ENCODE data around the gene SLC22A1. TPM values are rescaled to one million over a fixed set of nuclear protein-coding genes. Genes with fewer than 3 reads are reported as not detected.
"Not testable (repeated sequence)": the region's sequence is repeated elsewhere in the genome, so short reads cannot be mapped to it uniquely, and the experiment has no call there.

Gene SLC22A1
- polyA plus RNA-seq, 2 of the 4 experiments (the other 2 are of a cell fraction) = 2.1 TPM

DNA sequence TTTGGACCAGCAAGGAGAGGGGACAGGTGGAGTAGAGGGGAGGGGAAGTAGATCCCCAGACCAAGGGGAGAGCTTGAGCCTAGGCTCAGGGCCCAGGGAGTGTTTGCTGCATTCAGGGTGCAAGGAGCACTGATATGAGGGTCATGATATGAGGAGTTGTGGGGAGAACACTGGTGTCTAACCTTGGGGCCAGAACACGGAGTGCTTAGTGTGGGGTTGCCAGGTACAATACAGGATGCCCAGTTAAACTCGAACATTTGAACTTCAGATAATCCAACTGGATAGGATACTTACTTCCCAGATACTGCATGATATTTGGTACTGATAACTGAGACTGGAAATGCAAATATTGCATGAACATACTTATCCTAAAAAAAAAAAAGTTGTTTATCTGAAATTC is 2.4 kb downstream of the SLC22A1 start:
- no peaks in the 10 kb centered on the region for H3K9me3 ChIP-seq

DNA sequence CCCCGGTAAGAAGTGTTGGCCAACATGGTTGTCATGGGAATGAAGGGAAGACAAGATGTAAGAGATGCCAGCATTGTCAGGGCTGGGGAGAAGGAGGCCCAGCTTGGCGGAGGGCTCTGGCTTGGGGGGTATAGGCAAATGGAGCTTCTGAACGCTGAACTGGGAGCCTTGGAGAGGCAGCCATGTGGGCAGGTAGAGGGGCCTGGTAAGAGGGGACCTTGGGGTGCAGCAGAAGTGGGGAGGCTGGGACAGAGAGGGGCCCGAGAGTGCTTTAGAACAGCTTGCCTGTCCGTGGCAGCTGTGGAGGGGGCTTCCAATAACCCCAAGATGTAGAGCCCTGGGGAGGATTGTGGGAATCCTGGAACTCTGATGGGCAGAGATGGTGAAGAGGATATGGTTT is 3.0 kb downstream of the SLC22A1 start:
- Histone ChIP-seq H3K27ac (no peak overlapping the region), H3K4me2 (no peak overlapping the region), H3K4me3 (no peak overlapping the region), H3K9me3 (no peaks in the 10 kb centered on the region), H3K4me1 (peaks cover 6% of the 10 kb centered on the region; the same call in 2 of the 3 replicates)
- 54% methylated on average over 5 of the region's 5 CpGs for WGBS (ENCODE audit: missing lambda C conversion rate)
- ATAC-seq (no peak), FAIRE-seq (no peak), DNase-seq (ENCODE audit: low read depth in 1 of 2, low spot score in 1 of 2) (no peak)
- no peak for TF ChIP-seq HDAC2 (IDR thresholded peaks at IDR 0.05)
- CTCF ChIA-PET = no interaction called here
- POLR2A ChIA-PET = no interaction called here

More for the DNA sequence above, 2.4 kb downstream of the SLC22A1 start:
- ChIA-PET POLR2A (no interaction called here), CTCF (no interaction called here)
- Histone ChIP-seq H3K4me2 (no peak overlapping the region), H3K4me3 (no peak overlapping the region), H3K27ac (no peak overlapping the region), H3K4me1 (no peaks in the 10 kb centered on the region)
- no peak for TF ChIP-seq REST (IDR thresholded peaks at IDR 0.05)
- no peak for TF ChIP-seq HOXA7 (CRISPR knock-in tag; IDR thresholded peaks at IDR 0.05)
- TF ChIP-seq, protein P1, sequence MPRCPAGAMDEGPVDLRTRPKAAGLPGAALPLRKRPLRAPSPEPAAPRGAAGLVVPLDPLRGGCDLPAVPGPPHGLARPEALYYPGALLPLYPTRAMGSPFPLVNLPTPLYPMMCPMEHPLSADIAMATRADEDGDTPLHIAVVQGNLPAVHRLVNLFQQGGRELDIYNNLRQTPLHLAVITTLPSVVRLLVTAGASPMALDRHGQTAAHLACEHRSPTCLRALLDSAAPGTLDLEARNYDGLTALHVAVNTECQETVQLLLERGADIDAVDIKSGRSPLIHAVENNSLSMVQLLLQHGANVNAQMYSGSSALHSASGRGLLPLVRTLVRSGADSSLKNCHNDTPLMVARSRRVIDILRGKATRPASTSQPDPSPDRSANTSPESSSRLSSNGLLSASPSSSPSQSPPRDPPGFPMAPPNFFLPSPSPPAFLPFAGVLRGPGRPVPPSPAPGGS (IDR thresholded peaks at IDR 0.05) = no peak
- no peak for TF ChIP-seq JUNB (IDR thresholded peaks at IDR 0.05)
- no peak for TF ChIP-seq ZNF302 (CRISPR knock-in tag; IDR thresholded peaks at IDR 0.05)
- TF ChIP-seq HDAC2 (IDR thresholded peaks at IDR 0.05) = no peak
- no peak for TF ChIP-seq RARB (CRISPR knock-in tag; IDR thresholded peaks at IDR 0.05)
- TF ChIP-seq HOXB5 (CRISPR knock-in tag; IDR thresholded peaks at IDR 0.05) = no peak
- TF ChIP-seq ZFP36 (IDR thresholded peaks at IDR 0.05; ENCODE audit: borderline replicate concordance, partially characterized antibody) = no peak
- no peak for DNase-seq (ENCODE audit: low read depth in 1 of 2, low spot score in 1 of 2)
- WGBS (ENCODE audit: missing lambda C conversion rate) = 23% methylated on average over 2 of the region's 2 CpGs
- ATAC-seq = no peak
- FAIRE-seq = no peak

DNA sequence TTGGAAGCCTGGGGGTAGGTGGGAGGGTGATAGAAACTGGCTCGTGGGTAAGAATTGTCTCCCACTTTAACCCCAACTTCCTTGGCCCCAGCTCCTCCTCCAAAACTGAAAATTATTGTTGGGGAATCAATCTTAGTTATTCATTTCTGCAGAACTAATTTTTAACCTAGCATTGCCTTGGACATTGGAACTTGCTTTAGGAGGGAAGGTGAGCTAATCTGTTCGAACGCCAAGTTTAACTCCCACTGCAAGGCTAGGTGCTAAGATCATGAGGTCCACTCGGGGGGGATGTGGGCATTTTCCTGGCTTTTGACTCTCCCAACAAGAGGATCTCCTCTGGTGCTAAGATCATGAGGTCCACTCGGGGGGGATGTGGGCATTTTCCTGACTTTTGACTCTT is 3.5 kb downstream of the SLC22A1 start:
- H3K4me2 ChIP-seq; FAIRE-seq; H3K4me3 ChIP-seq; CTCF ChIA-PET; POLR2A ChIA-PET; ATAC-seq; DNase-seq (ENCODE audit: low read depth in 1 of 2, low spot score in 1 of 2); H3K9me3 ChIP-seq; H3K27ac ChIP-seq: not testable (repeated sequence)
- peaks cover 10% of the 10 kb centered on the region; the same call in 2 of the 3 replicates for H3K4me1 ChIP-seq
- WGBS (ENCODE audit: missing lambda C conversion rate) = 57% methylated on average over 5 of the region's 5 CpGs

GRCh38 chr6:160127270-160128124 is 5.9 kb downstream of the SLC22A1 start:
- POLR2A ChIA-PET = no interaction called here
- Histone ChIP-seq H3K4me1 (peaks cover 10% of the 10 kb centered on the region; the same call in 2 of the 3 replicates), H3K4me3 (no peak overlapping the region), H3K9me3 (no peaks in the 10 kb centered on the region), H3K4me2 (no peak overlapping the region), H3K27ac (no peak overlapping the region)
- FAIRE-seq (no peak), DNase-seq (ENCODE audit: low read depth in 1 of 2, low spot score in 1 of 2) (no peak), ATAC-seq (no peak)
- 90% methylated on average over 16 of the region's 16 CpGs for WGBS (ENCODE audit: missing lambda C conversion rate)
- CTCF ChIA-PET = interaction anchor here (0.5 to 3.1 kb wide), 4 partner anchors 11 to 406 kb away, joined by 3 to 17 read pairs (median 3); no protein-coding TSS in a partner anchor
- TF ChIP-seq HES2 (IDR thresholded peaks at IDR 0.05) (no peak), EP300 (IDR thresholded peaks at IDR 0.05) (no peak), RARB (CRISPR knock-in tag; IDR thresholded peaks at IDR 0.05) (no peak), MYC (IDR thresholded peaks at IDR 0.05; ENCODE audit: borderline replicate concordance, low read length) (no peak), ZSCAN20 (CRISPR knock-in tag; IDR thresholded peaks at IDR 0.05) (no peak), FOSB (CRISPR knock-in tag; IDR thresholded peaks at IDR 0.05) (no peak), GATA3 (IDR thresholded peaks at IDR 0.05; ENCODE audit: borderline replicate concordance) (no peak), NPAS2 (CRISPR knock-in tag; IDR thresholded peaks at IDR 0.05; ENCODE audit: borderline replicate concordance) (no peak), ESRRA (IDR thresholded peaks at IDR 0.05; ENCODE audit: borderline replicate concordance, low read length) (no peak), ZFP36 (IDR thresholded peaks at IDR 0.05; ENCODE audit: borderline replicate concordance, partially characterized antibody) (no peak), CBX2 (IDR thresholded peaks at IDR 0.05; ENCODE audit: borderline replicate concordance, low read depth) (no peak), KDM5A (IDR thresholded peaks at IDR 0.05) (no peak), HOXB5 (CRISPR knock-in tag; IDR thresholded peaks at IDR 0.05) (no peak), TFCP2L1 (CRISPR knock-in tag; IDR thresholded peaks at IDR 0.05) (no peak), NR3C1 (IDR thresholded peaks at IDR 0.05) (no peak)
- TF ChIP-seq, protein P2, sequence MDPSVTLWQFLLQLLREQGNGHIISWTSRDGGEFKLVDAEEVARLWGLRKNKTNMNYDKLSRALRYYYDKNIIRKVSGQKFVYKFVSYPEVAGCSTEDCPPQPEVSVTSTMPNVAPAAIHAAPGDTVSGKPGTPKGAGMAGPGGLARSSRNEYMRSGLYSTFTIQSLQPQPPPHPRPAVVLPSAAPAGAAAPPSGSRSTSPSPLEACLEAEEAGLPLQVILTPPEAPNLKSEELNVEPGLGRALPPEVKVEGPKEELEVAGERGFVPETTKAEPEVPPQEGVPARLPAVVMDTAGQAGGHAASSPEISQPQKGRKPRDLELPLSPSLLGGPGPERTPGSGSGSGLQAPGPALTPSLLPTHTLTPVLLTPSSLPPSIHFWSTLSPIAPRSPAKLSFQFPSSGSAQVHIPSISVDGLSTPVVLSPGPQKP (IDR thresholded peaks at IDR 0.05; ENCODE audit: low read depth, low read length) = no peak
- TF ChIP-seq, protein P3, sequence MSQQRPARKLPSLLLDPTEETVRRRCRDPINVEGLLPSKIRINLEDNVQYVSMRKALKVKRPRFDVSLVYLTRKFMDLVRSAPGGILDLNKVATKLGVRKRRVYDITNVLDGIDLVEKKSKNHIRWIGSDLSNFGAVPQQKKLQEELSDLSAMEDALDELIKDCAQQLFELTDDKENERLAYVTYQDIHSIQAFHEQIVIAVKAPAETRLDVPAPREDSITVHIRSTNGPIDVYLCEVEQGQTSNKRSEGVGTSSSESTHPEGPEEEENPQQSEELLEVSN (IDR thresholded peaks at IDR 0.05; ENCODE audit: borderline replicate concordance, low read depth) = no peak

All from A549 (cell line).